Erythroblast (primary cell): ENCODE data around the gene GPHN.
"Not testable (repeated sequence)": the region's sequence is repeated elsewhere in the genome, so short reads cannot be mapped to it uniquely, and the experiment has no call there.

Source experiments
- GATA1 ChIP-seq: IDR thresholded peaks from 2 replicates; pipeline ENCODE4 v1.6.1; 2011; ENCODE audit warnings: low read depth, mild to moderate bottlenecking, control low read depth, low read length, moderate library complexity
- POLR2A ChIP-seq: IDR thresholded peaks from 2 replicates; pipeline ENCODE4 v1.6.1; 2011; ENCODE audit warnings: mild to moderate bottlenecking, low read length

DNA sequence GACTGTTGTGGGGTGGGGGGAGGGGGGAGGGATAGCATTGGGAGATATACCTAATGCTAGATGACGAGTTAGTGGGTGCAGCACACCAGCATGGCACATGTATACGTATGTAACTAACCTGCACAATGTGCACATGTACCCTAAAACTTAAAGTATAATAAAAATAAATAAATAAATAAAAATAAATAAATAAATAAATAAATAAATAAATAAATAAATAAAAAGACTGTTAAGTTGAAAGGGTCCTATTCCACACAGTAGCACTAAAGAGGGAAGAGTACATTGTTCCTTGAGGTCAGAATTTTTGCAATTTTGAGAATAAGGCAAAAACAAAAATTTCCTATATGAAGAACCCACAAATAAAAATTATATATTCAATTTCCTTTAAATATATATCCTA is 329.5 kb downstream of the GPHN start:
- not testable (repeated sequence) for TF ChIP-seq POLR2A, GATA1
